Right lobe of liver (tissue), 4 donors: ENCODE data around the gene CACNA2D3.

ENCODE experiments used
- POLR2A ChIP-seq: fragments of 450-650 bp; IDR thresholded peaks from one replicate; pipeline ENCODE4 v1.6.1; 2017; ENCODE audit warnings: antibody characterized with exemption, mild to moderate bottlenecking
- TF ChIP-seq, protein P1 (sequence below), 4 donors: fragments of 200-600 bp in 3 of 4; fragments of 450-650 bp in 1 of 4; IDR thresholded peaks; one replicate each; pipeline versions ENCODE4 v1.5.1 to v1.8.0; 2016 to 2022; ENCODE audit warnings: antibody characterized with exemption in 4 of 4, mild to moderate bottlenecking in 2 of 4
- donor health status: DM: no; HTN: no; CAD: no.
- donor health status: DM: no; HTN: no; CAD: no.
- donor health status: DM: no; HTN: yes; CAD: no.

DNA sequence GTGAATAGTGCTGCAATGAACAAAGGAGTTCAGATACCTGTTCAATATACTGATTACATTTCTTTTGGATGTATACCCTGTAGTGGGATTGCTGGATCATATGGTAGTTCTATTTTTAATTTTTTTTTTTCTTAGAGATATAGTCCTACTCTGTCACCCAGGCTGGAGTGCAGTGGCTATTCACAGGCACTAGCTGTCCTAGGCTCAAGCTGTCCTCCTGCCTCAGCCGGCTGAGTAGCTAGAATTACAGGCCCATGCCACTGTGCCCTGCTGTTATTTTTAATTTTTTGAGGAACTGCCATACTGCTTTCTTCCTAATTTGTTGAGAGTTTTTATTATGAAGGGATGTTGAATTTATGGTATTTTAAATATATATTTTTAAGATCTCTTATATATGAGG, 23.0 kb upstream of the CACNA2D3 start:
- TF ChIP-seq, protein P1, sequence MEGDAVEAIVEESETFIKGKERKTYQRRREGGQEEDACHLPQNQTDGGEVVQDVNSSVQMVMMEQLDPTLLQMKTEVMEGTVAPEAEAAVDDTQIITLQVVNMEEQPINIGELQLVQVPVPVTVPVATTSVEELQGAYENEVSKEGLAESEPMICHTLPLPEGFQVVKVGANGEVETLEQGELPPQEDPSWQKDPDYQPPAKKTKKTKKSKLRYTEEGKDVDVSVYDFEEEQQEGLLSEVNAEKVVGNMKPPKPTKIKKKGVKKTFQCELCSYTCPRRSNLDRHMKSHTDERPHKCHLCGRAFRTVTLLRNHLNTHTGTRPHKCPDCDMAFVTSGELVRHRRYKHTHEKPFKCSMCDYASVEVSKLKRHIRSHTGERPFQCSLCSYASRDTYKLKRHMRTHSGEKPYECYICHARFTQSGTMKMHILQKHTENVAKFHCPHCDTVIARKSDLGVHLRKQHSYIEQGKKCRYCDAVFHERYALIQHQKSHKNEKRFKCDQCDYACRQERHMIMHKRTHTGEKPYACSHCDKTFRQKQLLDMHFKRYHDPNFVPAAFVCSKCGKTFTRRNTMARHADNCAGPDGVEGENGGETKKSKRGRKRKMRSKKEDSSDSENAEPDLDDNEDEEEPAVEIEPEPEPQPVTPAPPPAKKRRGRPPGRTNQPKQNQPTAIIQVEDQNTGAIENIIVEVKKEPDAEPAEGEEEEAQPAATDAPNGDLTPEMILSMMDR (IDR thresholded peaks at IDR 0.05) = no peak
- no peak for TF ChIP-seq POLR2A
